Measurements from ENCODE around the gene HS3ST1.

The HS3ST1 gene

GRCh38 chr4:11426003-11426402, 2.7 kb downstream of the HS3ST1 start:
- no peak for TF ChIP-seq ZNF274 (IDR thresholded peaks at IDR 0.05; ENCODE audit: low read depth, low read length)
- no peak overlapping the region for H3K4me3 ChIP-seq (ENCODE audit: low read length)

GRCh38 chr4:11424856-11425255, 3.8 kb downstream of the HS3ST1 start:
- no peak overlapping the region for H3K4me3 ChIP-seq (ENCODE audit: low read length)
- TF ChIP-seq ZNF274 (IDR thresholded peaks at IDR 0.05; ENCODE audit: low read depth, low read length) = no peak

GRCh38 chr4:11424000-11424399, 4.7 kb downstream of the HS3ST1 start:
- H3K4me3 ChIP-seq (ENCODE audit: low read length) = no peak overlapping the region
- TF ChIP-seq ZNF274 (IDR thresholded peaks at IDR 0.05; ENCODE audit: low read depth, low read length) = no peak

GRCh38 chr4:11423465-11423864, 5.2 kb downstream of the HS3ST1 start:
- no peak overlapping the region for H3K4me3 ChIP-seq (ENCODE audit: low read length)
- TF ChIP-seq ZNF274 (IDR thresholded peaks at IDR 0.05; ENCODE audit: low read depth, low read length) = no peak

- H3K4me3 ChIP-seq (ENCODE audit: low read length) = no peak overlapping the region
- no peak for TF ChIP-seq ZNF274 (IDR thresholded peaks at IDR 0.05; ENCODE audit: low read depth, low read length)
Measured at GRCh38 chr4:11421116-11421515, 7.6 kb downstream of the HS3ST1 start.

GRCh38 chr4:11420327-11420726, 8.4 kb downstream of the HS3ST1 start:
- TF ChIP-seq ZNF274 (IDR thresholded peaks at IDR 0.05; ENCODE audit: low read depth, low read length) = no peak
- no peak overlapping the region for H3K4me3 ChIP-seq (ENCODE audit: low read length)

GRCh38 chr4:11418610-11419009, 10.1 kb downstream of the HS3ST1 start:
- no peak for TF ChIP-seq ZNF274 (IDR thresholded peaks at IDR 0.05; ENCODE audit: low read depth, low read length)
- no peak overlapping the region for H3K4me3 ChIP-seq (ENCODE audit: low read length)

- no peak for TF ChIP-seq ZNF274 (IDR thresholded peaks at IDR 0.05; ENCODE audit: low read depth, low read length)
- H3K4me3 ChIP-seq (ENCODE audit: low read length) = no peak overlapping the region
Measured at GRCh38 chr4:11416767-11417113, 12.0 kb downstream of the HS3ST1 start.

GRCh38 chr4:11416071-11416766, 12.5 kb downstream of the HS3ST1 start:
- TF ChIP-seq ZNF274 (IDR thresholded peaks at IDR 0.05; ENCODE audit: low read depth, low read length) = no peak
- H3K4me3 ChIP-seq (ENCODE audit: low read length) = no peak overlapping the region; the same call in 1 of the 2 replicates

GRCh38 chr4:11415409-11416070, 13.2 kb downstream of the HS3ST1 start:
- H3K4me3 ChIP-seq (ENCODE audit: low read length) = no peak overlapping the region; the same call in 1 of the 2 replicates
- TF ChIP-seq ZNF274 (IDR thresholded peaks at IDR 0.05; ENCODE audit: low read depth, low read length) = no peak

GRCh38 chr4:11412211-11412610, 16.5 kb downstream of the HS3ST1 start:
- no peak overlapping the region for H3K4me3 ChIP-seq (ENCODE audit: low read length)
- no peak for TF ChIP-seq ZNF274 (IDR thresholded peaks at IDR 0.05; ENCODE audit: low read depth, low read length)

- TF ChIP-seq ZNF274 (IDR thresholded peaks at IDR 0.05; ENCODE audit: low read depth, low read length) = no peak
- no peak overlapping the region for H3K4me3 ChIP-seq (ENCODE audit: low read length)
Measured at GRCh38 chr4:11409632-11410031, 19.1 kb downstream of the HS3ST1 start.

- TF ChIP-seq ZNF274 (IDR thresholded peaks at IDR 0.05; ENCODE audit: low read depth, low read length) = no peak
- no peak overlapping the region for H3K4me3 ChIP-seq (ENCODE audit: low read length)
Measured at GRCh38 chr4:11408233-11408967, 20.3 kb downstream of the HS3ST1 start.

- H3K4me3 ChIP-seq (ENCODE audit: low read length) = no peak overlapping the region
- no peak for TF ChIP-seq ZNF274 (IDR thresholded peaks at IDR 0.05; ENCODE audit: low read depth, low read length)
Measured at GRCh38 chr4:11407551-11407950, 21.1 kb downstream of the HS3ST1 start.

- H3K4me3 ChIP-seq (ENCODE audit: low read length) = no peak overlapping the region
- no peak for TF ChIP-seq ZNF274 (IDR thresholded peaks at IDR 0.05; ENCODE audit: low read depth, low read length)
Measured at GRCh38 chr4:11404431-11404830, 24.3 kb downstream of the HS3ST1 start.

Measured in GM08714 (cell line).